Neural crest cell (in vitro differentiated cells): ENCODE results near the gene TBC1D2. TPM values are rescaled to one million over a fixed set of nuclear protein-coding genes. Genes with fewer than 3 reads are reported as not detected.
A peak's percentile ranks its signal among the peaks of the same experiment; 100 is the strongest.

Source experiments
- DNase-seq: peaks from one replicate; pipeline ENCODE4 v3.0.0; 2021; ENCODE audit warnings: low read depth, mixed read lengths, low spot score
- H3K27ac Mint-ChIP-seq: one replicate; pipeline ENCODE4 v1.8.0; 2021; ENCODE audit warnings: mild to moderate bottlenecking, mixed read lengths; ENCODE audit not compliant: unreplicated experiment
- H3K27me3 Mint-ChIP-seq: 2 replicates; pipeline ENCODE4 v1.8.0; 2021; ENCODE audit warnings: low read depth, mild to moderate bottlenecking, mixed read lengths
- H3K36me3 Mint-ChIP-seq: 2 replicates; pipeline ENCODE4 v1.8.0; 2021; ENCODE audit warnings: low read depth, mild to moderate bottlenecking, mixed read lengths
- H3K4me1 Mint-ChIP-seq: 2 replicates; pipeline ENCODE4 v1.8.0; 2021; ENCODE audit warnings: mixed read lengths
- H3K4me3 Mint-ChIP-seq: one replicate; pipeline ENCODE4 v1.8.0; 2021; ENCODE audit warnings: mild to moderate bottlenecking, mixed read lengths
- H3K9me3 Mint-ChIP-seq: 2 replicates; pipeline ENCODE4 v1.8.0; 2021; ENCODE audit warnings: mixed read lengths
- CTCF ChIP-seq: fragments of 200-600 bp; sonication (generic); conservative IDR thresholded peaks from 2 replicates; pipeline ENCODE4 v1.5.0; 2021; ENCODE audit warnings: antibody characterized with exemption, mild to moderate bottlenecking
- total RNA-seq: library from RNA; stranded (reverse); gene quantifications from 2 replicates; pipeline ENCODE4 v1.2.1, GENCODE V29; 2021

TBC1D2 gene
- total RNA-seq, 1 donor from 2014 or later, result 2.4 TPM

GRCh38 chr9:98201749-98202148, 53.7 kb downstream of the TBC1D2 start:
- Mint-ChIP-seq H3K4me1 (peaks cover 10% of the 10 kb centered on the region), H3K27me3 (peaks cover 11% of the 10 kb centered on the region), H3K9me3 (no peaks in the 10 kb centered on the region), H3K4me3 (no peak overlapping the region), H3K36me3 (no peaks in the 10 kb centered on the region), H3K27ac (no peak overlapping the region)
- no peak for DNase-seq
- no peak for TF ChIP-seq CTCF

- Mint-ChIP-seq H3K27ac (no peak overlapping the region), H3K4me3 (no peak overlapping the region), H3K4me1 (peaks cover 10% of the 10 kb centered on the region), H3K36me3 (no peaks in the 10 kb centered on the region), H3K27me3 (peaks cover 11% of the 10 kb centered on the region), H3K9me3 (no peaks in the 10 kb centered on the region)
- no peak for DNase-seq
- no peak for TF ChIP-seq CTCF
Observed at GRCh38 chr9:98201102-98201501, 54.3 kb downstream of the TBC1D2 start.

GRCh38 chr9:98199388-98200033, 55.9 kb downstream of the TBC1D2 start:
- DNase-seq, result no peak
- Mint-ChIP-seq H3K36me3 (no peaks in the 10 kb centered on the region), H3K4me1 (peaks cover 5% of the 10 kb centered on the region), H3K9me3 (no peaks in the 10 kb centered on the region), H3K4me3 (peak overlapping the region; percentile 24), H3K27me3 (peaks cover 6% of the 10 kb centered on the region), H3K27ac (no peak overlapping the region)
- no peak for TF ChIP-seq CTCF

GRCh38 chr9:98195671-98196070, 59.8 kb downstream of the TBC1D2 start:
- H3K9me3 Mint-ChIP-seq, result no peaks in the 10 kb centered on the region
- peaks cover 14% of the 10 kb centered on the region for H3K4me1 Mint-ChIP-seq
- no peaks in the 10 kb centered on the region for H3K36me3 Mint-ChIP-seq
- peaks cover 19% of the 10 kb centered on the region for H3K27me3 Mint-ChIP-seq
- H3K27ac Mint-ChIP-seq, result no peak overlapping the region
- TF ChIP-seq CTCF, result no peak
- DNase-seq, result no peak
- H3K4me3 Mint-ChIP-seq, result no peak overlapping the region

- H3K9me3 Mint-ChIP-seq, result no peaks in the 10 kb centered on the region
- TF ChIP-seq CTCF, result no peak
- H3K36me3 Mint-ChIP-seq, result no peaks in the 10 kb centered on the region
- H3K4me3 Mint-ChIP-seq, result peak overlapping the region; percentile 88
- H3K27ac Mint-ChIP-seq, result no peak overlapping the region
- DNase-seq, result no peak
- H3K4me1 Mint-ChIP-seq, result peaks cover 26% of the 10 kb centered on the region
- peaks cover 20% of the 10 kb centered on the region for H3K27me3 Mint-ChIP-seq
Observed at GRCh38 chr9:98193336-98193944, 62.0 kb downstream of the TBC1D2 start.
